ENCODE measurements around the gene PPP1R7.

PPP1R7 gene

DNA sequence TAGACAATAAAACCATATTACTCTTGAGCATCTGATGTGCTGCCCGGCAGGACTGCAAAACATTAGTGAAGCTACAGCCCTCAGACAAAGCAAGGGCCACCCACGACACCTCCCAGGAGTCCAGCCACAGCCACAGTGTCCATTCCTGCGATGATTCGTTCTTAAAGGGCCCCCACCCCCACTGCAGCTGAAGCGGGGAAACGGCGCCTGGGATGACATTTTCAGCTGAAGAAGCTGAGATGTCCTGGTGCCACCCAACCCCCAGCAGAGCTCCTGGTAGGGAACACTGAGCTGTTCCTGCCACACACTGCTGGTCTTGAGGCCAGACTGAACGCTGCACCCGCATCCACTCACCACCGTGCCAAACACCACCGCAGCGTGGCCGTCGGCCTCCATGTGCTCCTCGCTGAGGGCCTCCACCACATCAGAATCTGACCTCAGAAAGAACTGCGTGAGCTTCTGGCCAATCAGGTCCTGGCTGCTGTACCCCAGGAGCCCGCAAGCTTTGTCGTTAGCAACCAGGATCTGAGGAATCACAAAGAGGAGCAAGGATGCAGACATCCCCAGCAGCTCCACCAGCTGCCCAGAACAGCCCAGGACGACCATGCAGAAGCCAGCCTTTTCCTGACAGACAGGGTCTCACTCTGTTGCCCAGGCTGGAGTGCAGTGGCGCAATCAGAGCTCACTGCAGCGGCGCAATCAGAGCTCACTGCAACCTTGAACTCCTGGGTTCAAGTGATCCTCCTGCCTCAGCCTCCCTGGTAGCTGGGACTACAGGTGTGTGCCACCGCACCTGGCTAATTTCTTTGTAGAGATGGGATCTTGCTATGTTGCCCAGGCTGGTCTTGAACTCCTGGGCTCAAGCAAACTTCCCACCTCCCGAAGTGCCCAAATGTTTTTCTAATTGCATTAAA lies 10.5 kb upstream of the PPP1R7 start:
- DNase-seq (ENCODE audit: low read depth in 2 of 2): no peak

DNA sequence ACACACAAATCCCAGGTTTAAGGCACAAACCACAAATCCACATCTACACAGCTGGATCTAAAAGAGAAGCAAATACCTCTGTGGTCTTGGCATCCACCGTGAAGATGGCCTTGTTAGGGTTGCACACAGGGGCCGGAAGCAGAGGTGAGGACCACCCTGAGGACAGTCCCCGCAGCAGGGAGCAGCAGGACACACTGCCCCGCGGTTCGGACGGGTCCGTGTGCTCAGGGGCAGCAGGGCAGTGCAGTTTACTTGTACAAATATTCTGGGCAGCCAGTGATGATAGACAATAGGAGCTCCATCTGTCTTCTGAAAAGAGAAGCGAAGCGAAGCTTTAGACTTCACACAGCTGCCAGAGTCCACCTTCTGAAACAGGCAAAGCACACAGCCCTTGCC lies 9.8 kb upstream of the PPP1R7 start:
- DNase-seq (ENCODE audit: low read depth in 2 of 2): no peak

DNA sequence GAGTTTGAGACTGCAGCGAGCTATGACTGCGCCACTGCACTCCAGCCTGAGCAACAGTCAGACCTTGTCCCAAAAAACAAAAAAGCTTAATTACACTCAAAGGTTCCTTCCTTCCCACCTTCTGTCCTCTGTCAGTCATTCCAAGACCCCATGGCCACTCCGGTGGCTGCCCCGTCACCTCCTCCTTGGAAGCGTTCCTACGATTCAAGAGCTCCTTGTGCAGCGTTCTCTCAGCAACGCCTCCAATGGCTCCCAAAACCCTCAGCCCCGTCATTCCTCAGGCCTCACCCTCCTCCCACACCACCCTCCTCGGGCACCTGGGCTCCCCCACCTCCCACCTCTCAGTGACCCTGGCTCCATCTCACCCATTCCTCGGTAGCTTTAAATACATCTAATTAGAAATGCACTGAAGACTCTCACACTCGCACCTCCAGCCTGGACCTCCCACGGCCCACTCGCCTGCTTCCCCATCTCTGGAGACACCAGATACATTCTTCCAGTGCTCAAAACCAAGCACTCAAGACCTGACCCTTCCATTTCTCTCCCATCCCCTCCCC lies 9.0 kb upstream of the PPP1R7 start:
- DNase-seq (ENCODE audit: low read depth in 2 of 2): no peak

- no peak for DNase-seq (ENCODE audit: low read depth in 2 of 2)
Measured at GRCh38 chr2:241142063-241142462, 8.2 kb upstream of the PPP1R7 start.

GRCh38 chr2:241142593-241142992 lies 7.7 kb upstream of the PPP1R7 start:
- DNase-seq (ENCODE audit: low read depth in 2 of 2): no peak

GRCh38 chr2:241146286-241146685 lies 4.0 kb upstream of the PPP1R7 start:
- DNase-seq (ENCODE audit: low read depth in 2 of 2): no peak

DNA sequence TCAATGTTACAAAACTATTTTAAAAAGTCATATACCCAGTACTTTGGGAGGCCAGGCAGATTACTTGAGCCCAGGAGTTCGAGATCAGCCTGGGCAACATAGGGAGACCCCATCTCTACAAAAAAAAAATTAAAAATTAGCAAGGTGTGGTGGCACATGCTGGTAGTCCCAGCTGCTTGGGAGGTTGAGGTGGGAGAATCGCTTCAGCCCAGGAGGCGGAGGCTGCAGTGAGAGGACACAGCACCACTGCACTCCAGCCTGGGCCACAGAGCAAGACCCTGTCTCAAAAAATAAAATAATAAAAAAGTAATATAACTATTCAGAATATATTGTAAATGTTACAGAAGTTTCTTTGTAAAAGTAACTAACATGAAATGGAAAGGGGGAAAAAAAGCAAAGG lies 2.9 kb upstream of the PPP1R7 start:
- DNase-seq (ENCODE audit: low read depth in 2 of 2): no peak

DNA sequence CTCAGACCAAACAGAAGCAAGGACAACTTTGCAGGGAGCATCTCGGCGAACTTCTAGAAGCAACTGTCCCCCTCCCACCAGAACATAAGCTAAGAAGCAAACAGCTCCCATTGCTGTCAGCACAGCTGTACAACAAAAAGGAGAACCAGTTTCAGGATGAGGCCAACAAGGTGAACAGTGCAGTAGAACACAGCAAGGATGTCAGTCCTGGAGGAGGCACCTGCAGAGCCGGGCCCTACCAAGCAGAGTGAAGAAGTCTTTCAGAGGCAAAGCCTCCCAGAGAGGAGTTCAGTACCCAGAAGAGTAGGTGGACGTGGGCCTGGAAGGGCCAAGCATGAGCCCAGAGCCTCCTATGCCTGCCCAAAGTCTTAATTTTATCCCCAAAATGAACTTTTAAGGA lies 2.0 kb upstream of the PPP1R7 start:
- DNase-seq (ENCODE audit: low read depth in 2 of 2): no peak

GRCh38 chr2:241148891-241149674 lies 1.2 kb upstream of the PPP1R7 start, which contains the start of gene PASK:
TSS of gene PASK (minus strand) at chr2:241149472. CDS start at chr2:241143032, 6,440 bp downstream.
- DNase-seq (ENCODE audit: low read depth in 2 of 2): peak; percentile 87 to 89

- no peak for DNase-seq (ENCODE audit: low read depth in 2 of 2)
Measured at GRCh38 chr2:241149675-241149924, 667 bp upstream of the PPP1R7 start.

DNA sequence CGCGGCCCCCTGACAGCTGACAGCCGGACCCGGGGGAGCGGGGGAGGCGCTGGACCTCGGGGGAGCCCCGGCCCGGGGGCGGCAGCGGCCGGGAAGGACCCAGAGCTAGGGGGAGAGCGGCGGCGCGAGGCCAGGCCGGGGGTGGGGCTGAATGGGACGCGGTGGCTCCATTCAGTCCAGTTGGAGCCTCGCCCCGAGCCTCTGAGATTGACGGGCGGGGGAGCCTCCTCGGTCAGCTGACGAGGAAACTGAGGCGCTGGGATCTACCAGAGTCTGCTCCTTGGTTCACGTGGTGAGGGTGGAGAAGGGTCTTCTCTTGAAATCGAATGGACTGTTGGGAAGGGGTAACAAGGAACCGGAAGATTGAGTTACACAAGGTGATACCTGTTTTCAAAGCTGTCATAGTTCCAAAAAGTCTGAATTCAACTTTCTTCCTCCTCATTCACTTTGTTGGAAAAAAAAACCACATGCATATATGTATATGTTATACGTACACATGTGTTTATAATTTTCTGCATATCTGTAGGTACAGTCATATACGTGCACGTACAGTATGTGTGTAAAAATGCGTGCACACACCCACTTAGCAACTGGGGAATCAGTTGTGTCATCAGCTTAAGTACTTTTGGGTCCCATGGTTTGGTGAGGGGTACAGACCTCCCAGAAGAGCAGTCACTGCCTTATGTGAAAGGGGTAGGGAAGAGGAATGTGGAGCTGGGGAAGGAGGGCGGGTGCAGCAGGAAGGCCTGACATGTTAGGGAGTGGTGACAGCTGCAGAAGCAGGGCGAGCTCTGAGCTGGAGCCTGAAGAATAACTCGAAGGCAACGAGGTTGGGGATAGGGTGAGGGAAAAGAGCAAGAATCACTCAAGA lies 628 bp downstream of the PPP1R7 start:
- no peak for DNase-seq (ENCODE audit: low read depth in 2 of 2)

DNA sequence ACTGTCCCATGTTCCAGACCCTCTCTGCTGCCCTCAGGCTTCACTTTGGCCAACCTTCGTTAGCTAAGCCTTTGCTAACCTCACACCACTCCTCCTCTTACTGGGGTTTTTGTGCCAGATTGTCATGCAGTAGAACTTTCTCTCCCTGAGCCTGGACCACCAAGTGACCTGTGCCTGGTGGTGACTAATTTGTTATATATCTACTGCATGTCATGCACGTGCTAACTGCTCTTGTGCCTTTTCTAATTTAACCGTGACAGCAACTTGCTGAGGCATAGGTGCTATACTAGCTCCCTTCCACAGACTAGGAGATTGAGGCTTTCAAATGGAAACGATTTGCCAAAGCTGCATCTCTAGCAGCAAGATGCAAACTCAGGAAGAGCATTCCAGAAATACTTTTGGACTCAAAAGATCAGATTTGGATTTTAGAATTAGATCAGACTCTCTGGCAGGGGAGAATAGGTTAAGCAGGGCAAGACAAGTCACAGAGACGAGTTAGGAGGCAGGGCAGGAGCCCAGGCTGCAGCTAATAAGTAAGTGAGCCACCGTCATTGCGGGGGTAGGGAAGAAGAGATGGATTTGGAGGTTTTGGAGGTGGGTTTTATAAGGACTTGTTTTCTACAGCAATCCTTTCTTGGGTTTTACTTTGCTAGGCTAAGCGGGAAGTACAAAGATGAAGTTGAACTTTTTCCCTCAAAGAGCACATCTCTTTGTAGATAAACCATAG lies 1.8 kb downstream of the PPP1R7 start:
- no peak for DNase-seq (ENCODE audit: low read depth in 2 of 2)

- no peak for DNase-seq (ENCODE audit: low read depth in 2 of 2)
Measured at GRCh38 chr2:241153616-241154015, 3.3 kb downstream of the PPP1R7 start.

- DNase-seq (ENCODE audit: low read depth in 2 of 2): no peak
Measured at GRCh38 chr2:241154915-241155314, 4.6 kb downstream of the PPP1R7 start.

DNA sequence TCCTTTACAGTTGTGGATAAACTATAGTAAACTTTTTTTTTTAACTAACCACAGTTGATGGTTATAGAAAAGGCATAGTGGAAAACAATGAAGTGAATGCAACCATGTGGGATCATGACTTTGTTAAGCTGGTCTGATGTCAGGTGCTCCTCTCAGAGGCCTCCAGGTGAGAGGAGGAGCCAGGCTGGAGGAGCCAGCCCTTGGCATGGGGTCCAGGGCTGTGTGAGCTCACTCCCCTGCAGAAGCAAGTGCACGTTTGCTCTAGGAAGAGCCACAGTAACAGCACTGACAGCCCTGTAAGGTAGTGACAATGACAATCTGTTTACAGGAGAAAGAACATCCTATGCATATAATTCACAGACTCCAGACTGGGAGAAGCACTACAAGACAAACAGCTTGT lies 5.7 kb downstream of the PPP1R7 start:
- DNase-seq (ENCODE audit: low read depth in 2 of 2): no peak

GRCh38 chr2:241156971-241157441 lies 6.7 kb downstream of the PPP1R7 start:
- DNase-seq (ENCODE audit: low read depth in 2 of 2): no peak

- no peak for DNase-seq (ENCODE audit: low read depth in 2 of 2)
Measured at GRCh38 chr2:241157841-241158545, 7.7 kb downstream of the PPP1R7 start.

DNA sequence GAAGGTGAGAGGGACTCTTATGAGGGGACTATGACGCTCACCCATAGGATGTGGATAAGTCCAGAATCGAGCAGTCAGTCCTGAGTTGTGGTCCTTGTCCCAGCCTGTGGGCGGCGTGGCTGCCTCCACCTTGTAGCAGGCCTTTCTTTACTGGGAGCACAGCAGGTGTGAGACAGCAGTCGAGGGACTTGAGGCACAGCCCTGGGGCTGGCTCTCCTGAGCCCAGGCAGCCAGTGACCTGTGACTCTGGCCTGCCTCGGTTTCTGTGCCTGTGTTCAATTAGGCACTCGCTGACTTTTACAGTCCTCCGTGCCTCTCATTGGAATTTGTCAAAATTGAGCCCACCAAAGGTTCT lies 8.3 kb downstream of the PPP1R7 start:
- DNase-seq (ENCODE audit: low read depth in 2 of 2): no peak

DNA sequence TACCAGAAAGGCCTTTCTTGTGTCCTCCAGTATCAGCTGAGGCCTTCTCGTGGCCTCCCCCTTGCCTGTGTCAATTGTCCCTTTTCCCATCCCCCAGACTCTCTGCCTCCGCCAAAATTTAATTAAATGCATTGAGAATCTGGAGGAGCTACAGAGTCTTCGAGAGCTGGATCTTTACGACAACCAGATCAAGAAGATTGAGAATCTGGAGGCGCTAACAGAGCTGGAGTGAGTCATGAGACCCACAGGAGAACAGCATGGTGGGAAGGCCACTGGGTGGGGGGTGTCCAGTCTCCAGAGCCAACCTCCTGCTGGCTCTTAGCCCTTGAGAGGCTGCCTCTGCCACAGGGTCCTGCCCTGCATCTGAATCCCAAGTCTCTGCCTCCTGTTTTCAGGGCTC lies 8.8 kb downstream of the PPP1R7 start:
- no peak for DNase-seq (ENCODE audit: low read depth in 2 of 2)

GRCh38 chr2:241160318-241160717 lies 10.1 kb downstream of the PPP1R7 start:
- DNase-seq (ENCODE audit: low read depth in 2 of 2): no peak
